Coronary artery (tissue), 2 donors: ENCODE results near the gene CASK.

Source experiments
- DNase-seq: peaks from one replicate; pipeline ENCODE4 v3.0.0-alpha.2; 2017; ENCODE audit warnings: low spot score
- H3K27ac ChIP-seq, 2 donors: fragments of 200-600 bp; sonication (generic); one replicate each; pipeline ENCODE4 v1.5.1; 2016 to 2019
- H3K4me3 ChIP-seq: fragments of 200-600 bp; sonication (generic); 2 replicates; pipeline ENCODE4 v1.5.1; 2016; ENCODE audit warnings: mild to moderate bottlenecking, moderate library complexity
- CTCF ChIP-seq: fragments of 200-600 bp; sonication (generic); IDR thresholded peaks from one replicate; pipeline ENCODE4 v1.5.1; 2019; ENCODE audit warnings: antibody characterized with exemption

Gene CASK

GRCh38 chrX:41781500-41781899 is 141.9 kb downstream of the CASK start:
- DNase-seq: no peak
- Histone ChIP-seq H3K4me3 (no peak overlapping the region), H3K27ac (no peak overlapping the region)
- peak; percentile 38 for TF ChIP-seq CTCF

GRCh38 chrX:41779941-41780340 is 143.4 kb downstream of the CASK start:
- no peak for DNase-seq
- H3K4me3 ChIP-seq: no peak overlapping the region
- no peak for TF ChIP-seq CTCF
- H3K27ac ChIP-seq: no peak overlapping the region

- no peak for TF ChIP-seq CTCF
- Histone ChIP-seq H3K4me3 (no peak overlapping the region), H3K27ac (no peak overlapping the region)
- no peak for DNase-seq
These were observed 144.3 kb downstream of the CASK start for GRCh38 chrX:41779030-41779564.

GRCh38 chrX:41761702-41762101 is 161.7 kb downstream of the CASK start:
- TF ChIP-seq CTCF: no peak
- H3K4me3 ChIP-seq: no peak overlapping the region
- H3K27ac ChIP-seq: no peak overlapping the region
- no peak for DNase-seq

GRCh38 chrX:41761169-41761568 is 162.2 kb downstream of the CASK start:
- H3K27ac ChIP-seq: no peak overlapping the region
- DNase-seq: no peak
- no peak for TF ChIP-seq CTCF
- no peak overlapping the region for H3K4me3 ChIP-seq

- no peak for DNase-seq
- TF ChIP-seq CTCF: no peak
- no peak overlapping the region for H3K27ac ChIP-seq
- H3K4me3 ChIP-seq: no peak overlapping the region
These were observed 163.5 kb downstream of the CASK start for GRCh38 chrX:41759817-41760216.

- DNase-seq: no peak
These were observed 165.0 kb downstream of the CASK start for GRCh38 chrX:41758401-41758800.

More at GRCh38 chrX:41758401-41758800, 165.0 kb downstream of the CASK start:
- H3K27ac ChIP-seq: no peak overlapping the region
- no peak for TF ChIP-seq CTCF
- H3K4me3 ChIP-seq: no peak overlapping the region
